Lung (tissue), 12 donors: ENCODE results near the gene GPS1. TPM values are rescaled to one million over a fixed set of nuclear protein-coding genes. Genes with fewer than 3 reads are reported as not detected.

Source experiments
- ATAC-seq: fragments of 200-7000 bp; cut with Tn5 transposase; one replicate; pipeline ENCODE4 v1.9.1; 2020; ENCODE audit warnings: moderate number of reproducible peaks; ENCODE audit not compliant: insufficient read depth, low FRiP score
- DNase-seq, 3 donors: peaks; one replicate each; pipeline ENCODE4 v3.0.0-alpha.2; 2013 to 2017
- H3K27ac ChIP-seq, 2 donors: one replicate each; pipeline ENCODE4 v1.5.1; 2013; ENCODE audit warnings: mild to moderate bottlenecking in 2 of 2, moderate library complexity in 2 of 2, control low read depth in 1 of 2, inconsistent platforms in 1 of 2, low read depth in 1 of 2, low read length in 1 of 2
- H3K27me3 ChIP-seq, 3 donors: one replicate each; pipeline ENCODE4 v1.5.1; 2013; ENCODE audit warnings: low read length in 2 of 3; ENCODE audit not compliant: control insufficient read depth in 3 of 3, insufficient read depth in 3 of 3
- H3K36me3 ChIP-seq, 4 donors: one replicate each; pipeline ENCODE4 v1.5.1; 2013; ENCODE audit warnings: low read length in 4 of 4, mild to moderate bottlenecking in 1 of 4, moderate library complexity in 1 of 4; ENCODE audit not compliant: control insufficient read depth in 4 of 4, insufficient read depth in 4 of 4
- H3K4me1 ChIP-seq, 5 donors: one replicate each; pipeline ENCODE4 v1.5.1; 2013; ENCODE audit warnings: low read length in 5 of 5, mild to moderate bottlenecking in 2 of 5, moderate library complexity in 1 of 5; ENCODE audit not compliant: control insufficient read depth in 5 of 5, insufficient read depth in 5 of 5
- H3K4me3 ChIP-seq: one replicate; pipeline ENCODE4 v1.5.1; 2013; ENCODE audit warnings: mild to moderate bottlenecking, control low read depth, moderate library complexity
- H3K9ac ChIP-seq, 2 donors: one replicate each; pipeline ENCODE4 v1.5.1; 2013; ENCODE audit warnings: low read length in 2 of 2, control low read depth in 1 of 2; ENCODE audit not compliant: insufficient read depth in 1 of 2
- H3K9me3 ChIP-seq, 4 donors: one replicate each; pipeline ENCODE4 v1.5.1; 2013; ENCODE audit warnings: low read length in 3 of 4, mild to moderate bottlenecking in 1 of 4, moderate library complexity in 1 of 4; ENCODE audit not compliant: control insufficient read depth in 4 of 4, insufficient read depth in 3 of 4
- WGBS, 2 donors: extraction: QIAGEN DNeasy Blood & Tissue Kit; methylation state at CpG; one replicate each; pipeline ENCODE4 v1.1.7; 2013; 5-methylcytosine and 5-hydroxymethylcytosine counted together
- polyA plus RNA-seq, 2 donors: library from polyadenylated mRNA; stranded (reverse); fragments of 200-250 nt; gene quantifications; one replicate each; pipeline ENCODE4 v1.2.1, GENCODE V29; 2013
- total RNA-seq, 2 donors: library from RNA; depleted of rRNA in 1 of 2; stranded (reverse); fragments of >200 nt in 1 of 2; gene quantifications; one replicate each; pipeline ENCODE4 v1.2.1, GENCODE V29; 2014 to 2021
- TF ChIP-seq, protein P1 (sequence below): IDR thresholded peaks from 2 replicates; pipeline ENCODE4 v1.5.1; 2012; ENCODE audit warnings: mild to moderate bottlenecking; ENCODE audit errors: control extremely low read depth, extremely low read depth
- donor health status: control.
- donor health status: control.
- donor health status: Bipolar disorder and iron deficiency.
- donor health status: healthy.
- donor health status: DM: yes; HTN: yes; CAD: no.

The GPS1 gene
- total and polyA plus RNA-seq, 4 donors, result 71.0 to 102 (median 89.4) TPM

DNA sequence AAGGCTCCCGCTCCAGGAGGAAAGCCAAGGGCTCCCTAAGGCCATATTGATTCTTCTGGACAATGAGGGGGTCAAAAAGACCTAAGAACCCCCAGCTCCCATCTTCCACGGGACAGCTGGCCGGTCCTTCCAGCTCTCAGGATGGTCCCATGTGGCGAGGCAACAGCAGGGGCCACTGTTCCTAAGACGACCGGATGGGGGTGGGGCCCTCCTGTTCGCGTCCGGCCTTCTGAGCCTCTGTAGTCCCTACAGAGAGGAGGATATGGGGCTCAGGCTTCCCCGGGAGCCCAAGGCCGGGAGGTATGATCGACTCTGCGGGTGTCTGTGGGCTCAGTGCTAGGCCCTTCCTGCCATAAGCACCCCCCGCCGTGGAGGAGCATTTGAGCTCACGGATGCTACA lies 8.2 kb upstream of the GPS1 start:
- DNase-seq (no peak), ATAC-seq (no peak)
- TF ChIP-seq, protein P1, sequence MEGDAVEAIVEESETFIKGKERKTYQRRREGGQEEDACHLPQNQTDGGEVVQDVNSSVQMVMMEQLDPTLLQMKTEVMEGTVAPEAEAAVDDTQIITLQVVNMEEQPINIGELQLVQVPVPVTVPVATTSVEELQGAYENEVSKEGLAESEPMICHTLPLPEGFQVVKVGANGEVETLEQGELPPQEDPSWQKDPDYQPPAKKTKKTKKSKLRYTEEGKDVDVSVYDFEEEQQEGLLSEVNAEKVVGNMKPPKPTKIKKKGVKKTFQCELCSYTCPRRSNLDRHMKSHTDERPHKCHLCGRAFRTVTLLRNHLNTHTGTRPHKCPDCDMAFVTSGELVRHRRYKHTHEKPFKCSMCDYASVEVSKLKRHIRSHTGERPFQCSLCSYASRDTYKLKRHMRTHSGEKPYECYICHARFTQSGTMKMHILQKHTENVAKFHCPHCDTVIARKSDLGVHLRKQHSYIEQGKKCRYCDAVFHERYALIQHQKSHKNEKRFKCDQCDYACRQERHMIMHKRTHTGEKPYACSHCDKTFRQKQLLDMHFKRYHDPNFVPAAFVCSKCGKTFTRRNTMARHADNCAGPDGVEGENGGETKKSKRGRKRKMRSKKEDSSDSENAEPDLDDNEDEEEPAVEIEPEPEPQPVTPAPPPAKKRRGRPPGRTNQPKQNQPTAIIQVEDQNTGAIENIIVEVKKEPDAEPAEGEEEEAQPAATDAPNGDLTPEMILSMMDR, result no peak
- H3K27ac ChIP-seq, result no peak overlapping the region
- peaks cover 0 to 15% (median 2%) of the 10 kb centered on the region in 4 donors for H3K36me3 ChIP-seq
- H3K4me3 ChIP-seq, result no peak overlapping the region
- no peaks in the 10 kb centered on the region for H3K4me1 ChIP-seq
- no peak overlapping the region for H3K9ac ChIP-seq
- 75 to 85% methylated on average over 16 of the region's 16 CpGs for WGBS, 2 donors
- H3K27me3 ChIP-seq, result no peaks in the 10 kb centered on the region
- no peaks in the 10 kb centered on the region for H3K9me3 ChIP-seq

DNA sequence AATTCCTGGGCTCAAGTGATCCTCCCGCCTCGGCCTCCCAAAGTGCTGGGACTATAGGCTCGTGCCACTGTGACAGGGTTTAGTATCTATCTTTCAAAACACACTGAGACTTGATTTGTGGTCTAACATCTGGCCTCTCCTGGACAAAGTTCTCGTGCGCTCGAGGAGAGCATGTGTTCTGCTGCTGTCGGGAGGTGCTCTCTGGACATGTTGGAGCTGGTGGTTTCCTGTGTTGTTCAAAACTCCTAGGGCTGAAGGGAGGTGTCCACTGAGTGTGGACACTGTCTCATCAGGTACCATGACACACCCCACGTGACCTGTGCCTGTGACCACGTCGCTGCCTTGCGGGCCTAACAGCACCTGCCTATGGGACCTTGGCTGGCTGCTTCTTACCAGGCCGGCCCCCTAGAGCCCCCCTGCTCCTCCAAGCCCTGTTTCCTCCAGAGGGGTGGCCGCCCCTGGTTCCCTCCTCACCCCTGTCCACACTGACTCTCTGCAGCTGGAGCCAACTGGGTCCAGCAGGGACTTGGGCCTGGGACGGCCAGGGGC lies 5.7 kb upstream of the GPS1 start:
- Histone ChIP-seq H3K4me1 (peaks cover 0 to 10% (median 4%) of the 10 kb centered on the region in 5 donors), H3K36me3 (peaks cover 0 to 25% (median 4%) of the 10 kb centered on the region in 4 donors), H3K9me3 (no peaks in the 10 kb centered on the region), H3K27ac (no peak overlapping the region), H3K9ac (no peak overlapping the region), H3K27me3 (no peaks in the 10 kb centered on the region), H3K4me3 (no peak overlapping the region)
- WGBS, 2 donors, result 83 to 86% methylated on average over 14 of the region's 14 CpGs
- ATAC-seq (no peak), DNase-seq (no peak)
- TF ChIP-seq, protein P1, result no peak

DNA sequence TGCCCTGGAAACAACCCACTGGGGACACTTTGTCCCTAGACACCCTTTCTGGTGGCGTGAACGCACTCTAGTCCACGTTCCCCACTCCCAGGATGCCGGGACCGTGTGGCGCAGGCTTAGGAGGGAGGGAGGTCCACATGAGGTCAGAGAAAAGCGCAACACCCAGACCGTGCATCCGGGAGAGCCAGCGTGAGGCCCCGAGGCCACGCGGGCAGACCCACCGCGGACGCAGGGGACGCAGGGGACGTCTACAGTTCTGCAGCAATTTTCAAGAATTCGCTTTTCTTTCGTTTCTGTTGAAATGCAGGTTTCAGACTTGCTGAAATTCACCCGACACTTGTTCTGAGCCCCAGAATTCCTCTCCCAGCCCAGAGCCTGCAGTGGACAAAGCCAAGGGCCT lies 4.8 kb upstream of the GPS1 start:
- DNase-seq (no peak), ATAC-seq (no peak)
- no peak overlapping the region for H3K27ac ChIP-seq
- H3K27me3 ChIP-seq, result no peaks in the 10 kb centered on the region
- TF ChIP-seq, protein P1, result no peak
- peaks cover 0 to 10% (median 4%) of the 10 kb centered on the region in 5 donors for H3K4me1 ChIP-seq
- 92 to 93% methylated on average over 21 of the region's 21 CpGs for WGBS, 2 donors
- H3K36me3 ChIP-seq, result peaks cover 0 to 25% (median 4%) of the 10 kb centered on the region in 4 donors
- no peaks in the 10 kb centered on the region for H3K9me3 ChIP-seq
- H3K4me3 ChIP-seq, result no peak overlapping the region
- no peak overlapping the region for H3K9ac ChIP-seq

DNA sequence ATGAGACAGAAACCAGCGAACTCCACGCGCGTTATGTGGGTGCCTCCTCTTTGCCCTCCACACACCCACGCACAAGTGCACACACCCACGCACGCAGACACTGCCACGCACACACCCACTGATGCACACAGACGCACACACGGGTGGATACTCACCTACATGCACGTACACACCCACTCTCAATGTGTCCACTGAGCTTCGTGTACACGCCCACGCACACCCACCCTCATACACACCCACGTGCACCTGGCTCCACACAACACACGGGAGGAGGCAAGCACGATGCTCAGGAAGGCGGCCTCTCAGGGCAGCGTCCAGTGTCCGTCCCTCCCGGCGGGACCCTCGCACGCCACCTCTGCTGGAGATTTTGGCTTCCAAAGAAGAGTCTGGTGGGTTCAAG lies 4.3 kb upstream of the GPS1 start:
- DNase-seq (no peak), ATAC-seq (no peak)
- 89 to 91% methylated on average over 24 of the region's 24 CpGs for WGBS, 2 donors
- Histone ChIP-seq H3K27me3 (no peaks in the 10 kb centered on the region), H3K4me3 (no peak overlapping the region), H3K36me3 (peaks cover 0 to 25% (median 4%) of the 10 kb centered on the region in 4 donors), H3K4me1 (peaks cover 0 to 13% (median 4%) of the 10 kb centered on the region in 5 donors), H3K9ac (no peak overlapping the region), H3K27ac (no peak overlapping the region), H3K9me3 (no peaks in the 10 kb centered on the region)
- TF ChIP-seq, protein P1, result no peak
